Muscle of back (tissue), 13 donors: Measurements from ENCODE around the gene C8A. TPM values are rescaled to one million over a fixed set of nuclear protein-coding genes. Genes with fewer than 3 reads are reported as not detected.

Experiments
- DNase-seq, 3 donors: peaks; one replicate each; pipeline versions ENCODE4 v3.0.0 to v3.0.0-alpha.2; 2013
- long read RNA-seq, 9 donors: transcript quantifications; one replicate each; lab custom pipeline, GENCODE V29; 2026
- polyA plus RNA-seq, 10 donors: library from polyadenylated mRNA; unstranded; fragments of 120-200 nt; gene quantifications; one replicate each; pipeline ENCODE4 v1.2.1, GENCODE V29; 2013; ENCODE audit not compliant: insufficient read length in 10 of 10

Gene C8A
- not detected for polyA plus RNA-seq
- long read RNA-seq, donor 1: 0 reads
- long read RNA-seq, donor 2: 0 reads
- long read RNA-seq, donor 3: 0 reads
- long read RNA-seq, donor 4: 0 reads
- long read RNA-seq, donor 5: 0 reads
- long read RNA-seq, donor 6: 0 reads
- long read RNA-seq, donor 7: 0 reads
- long read RNA-seq, donor 8: 0 reads
- long read RNA-seq, donor 9: 0 reads

- no peak for DNase-seq
Observed at GRCh38 chr1:56854521-56855099, at the start of gene C8A. Gene C8A, plus strand, starts transcription at chr1:56854797. Its CDS starts 105 bp downstream, at chr1:56854902.

- DNase-seq: no peak
Observed at GRCh38 chr1:56806804-56807203, 47.8 kb upstream of the C8A start.

- DNase-seq: no peak
Observed at GRCh38 chr1:56808410-56808809, 46.2 kb upstream of the C8A start.

GRCh38 chr1:56811331-56811730 lies 43.3 kb upstream of the C8A start:
- no peak for DNase-seq

- DNase-seq: no peak
Observed at GRCh38 chr1:56814205-56814604, 40.4 kb upstream of the C8A start.

- DNase-seq: no peak
Observed at GRCh38 chr1:56816264-56816663, 38.3 kb upstream of the C8A start.

- no peak for DNase-seq
Observed at GRCh38 chr1:56816909-56817308, 37.7 kb upstream of the C8A start.

- DNase-seq: no peak
Observed at GRCh38 chr1:56817716-56818463, 36.7 kb upstream of the C8A start.

GRCh38 chr1:56819387-56819899 lies 35.2 kb upstream of the C8A start, which contains the start of gene FYB2:
Gene FYB2, minus strand, starts transcription at chr1:56819404. Its CDS starts 114 bp downstream, at chr1:56819290.
- no peak for DNase-seq

- peak; percentile 49 to 50 (median 50) for DNase-seq
Observed at GRCh38 chr1:56820755-56821461, 33.7 kb upstream of the C8A start.

GRCh38 chr1:56821462-56821797 lies 33.2 kb upstream of the C8A start:
- peak in 1 of 3 donors; percentile 8 for DNase-seq

- no peak for DNase-seq
Observed at GRCh38 chr1:56824271-56824670, 30.3 kb upstream of the C8A start.

GRCh38 chr1:56824938-56825337 lies 29.7 kb upstream of the C8A start:
- no peak for DNase-seq

- no peak for DNase-seq
Observed at GRCh38 chr1:56825436-56825835, 29.2 kb upstream of the C8A start.

- DNase-seq: no peak
Observed at GRCh38 chr1:56827711-56828110, 26.9 kb upstream of the C8A start.

GRCh38 chr1:56830052-56830451 lies 24.5 kb upstream of the C8A start:
- DNase-seq: no peak

- peak; percentile 81 to 84 (median 82) for DNase-seq
Observed at GRCh38 chr1:56831871-56832693, 22.5 kb upstream of the C8A start.

- no peak for DNase-seq
Observed at GRCh38 chr1:56833088-56833487, 21.5 kb upstream of the C8A start.

- DNase-seq: no peak
Observed at GRCh38 chr1:56834137-56834900, 20.3 kb upstream of the C8A start.

GRCh38 chr1:56835657-56836056 lies 18.9 kb upstream of the C8A start:
- DNase-seq: no peak

GRCh38 chr1:56836359-56836758 lies 18.2 kb upstream of the C8A start:
- DNase-seq: no peak
